Keratinocyte (primary cell): Measurements from ENCODE around the gene CALHM1. TPM values are rescaled to one million over a fixed set of nuclear protein-coding genes. Genes with fewer than 3 reads are reported as not detected.

Experiments used
- DNase-seq: peaks from one replicate; pipeline ENCODE4 v3.0.0-alpha.2; 2011; ENCODE audit warnings: low read depth, missing footprints, low spot score
- FAIRE-seq: peaks from 2 replicates; lab custom pipeline; 2011; peaks lifted over from hg19 to GRCh38; lab: Jason Lieb, UNC
- H2AFZ ChIP-seq: 2 replicates; pipeline ENCODE4 v1.6.0; 2012; ENCODE audit warnings: low read length, control low read depth, inconsistent platforms; ENCODE audit not compliant: control insufficient read depth
- H3K27ac ChIP-seq: 2 replicates; pipeline ENCODE4 v1.5.1; 2011; ENCODE audit warnings: low read length; ENCODE audit not compliant: control insufficient read depth, insufficient read depth
- H3K27me3 ChIP-seq: 3 replicates; pipeline ENCODE4 v1.6.0; 2011; ENCODE audit warnings: low read length; ENCODE audit not compliant: control insufficient read depth, insufficient read depth; ENCODE audit errors: extremely low read depth
- H3K36me3 ChIP-seq, 2 experiments: 2 replicates in 1 of 2; 3 replicates in 1 of 2; pipeline ENCODE4 v1.5.1; 2011; ENCODE audit warnings: low read length in 2 of 2, mild to moderate bottlenecking in 1 of 2; ENCODE audit not compliant: control insufficient read depth in 2 of 2, insufficient read depth in 2 of 2; ENCODE audit errors: extremely low read depth in 1 of 2
- H3K4me1 ChIP-seq: 3 replicates; pipeline ENCODE4 v1.5.1; 2011; ENCODE audit warnings: low read length; ENCODE audit not compliant: control insufficient read depth, insufficient read depth; ENCODE audit errors: extremely low read depth
- H3K4me2 ChIP-seq: 3 replicates; pipeline ENCODE4 v1.6.0; 2011; ENCODE audit warnings: low read depth, low read length; ENCODE audit not compliant: control insufficient read depth, insufficient read depth; ENCODE audit errors: extremely low read depth
- H3K4me3 ChIP-seq, 3 experiments: fragments of 200-600 bp in 1 of 3; sonication (generic) in 1 of 3; 2 replicates in 2 of 3; 3 replicates in 1 of 3; pipeline ENCODE4 v1.5.1; 2011 to 2016; ENCODE audit warnings: low read length in 3 of 3, mild to moderate bottlenecking in 3 of 3, control low read depth in 2 of 3, inconsistent platforms in 1 of 3, low read depth in 1 of 3, mixed read lengths in 1 of 3, mixed run types in 1 of 3, moderate library complexity in 1 of 3; ENCODE audit not compliant: control insufficient read depth in 2 of 3, insufficient read depth in 2 of 3; ENCODE audit errors: extremely low read depth in 1 of 3
- H3K79me2 ChIP-seq: 2 replicates; pipeline ENCODE4 v1.6.0; 2012; ENCODE audit warnings: low read length; ENCODE audit not compliant: control insufficient read depth, insufficient read depth
- H3K9ac ChIP-seq: 3 replicates; pipeline ENCODE4 v1.6.0; 2011; ENCODE audit warnings: low read length; ENCODE audit not compliant: control insufficient read depth, insufficient read depth; ENCODE audit errors: extremely low read depth
- H3K9me1 ChIP-seq: 3 replicates; pipeline ENCODE4 v1.6.0; 2011; ENCODE audit warnings: low read length; ENCODE audit not compliant: control insufficient read depth, insufficient read depth; ENCODE audit errors: extremely low read depth
- H3K9me3 ChIP-seq: 2 replicates; pipeline ENCODE4 v1.5.1; 2012; ENCODE audit warnings: low read depth, low read length; ENCODE audit not compliant: control insufficient read depth
- H4K20me1 ChIP-seq: 3 replicates; pipeline ENCODE4 v1.6.0; 2011; ENCODE audit warnings: low read length; ENCODE audit not compliant: control insufficient read depth, insufficient read depth; ENCODE audit errors: extremely low read depth
- CTCF ChIP-seq, 3 experiments: IDR thresholded peaks in 1 of 3; conservative IDR thresholded peaks in 1 of 3; optimal IDR thresholded peaks in 1 of 3; 2 replicates in 2 of 3; 3 replicates in 1 of 3; pipeline versions ENCODE3 to v1.5.1; 2011; ENCODE audit warnings: low read length in 3 of 3, mild to moderate bottlenecking in 3 of 3, moderate library complexity in 2 of 3, control low read depth in 1 of 3, inconsistent platforms in 1 of 3; ENCODE audit not compliant: insufficient read depth in 2 of 3; ENCODE audit errors: extremely low read depth in 1 of 3
- EZH2 ChIP-seq: IDR thresholded peaks from one replicate; pipeline ENCODE4 v1.6.1; 2012; ENCODE audit warnings: inconsistent platforms, mild to moderate bottlenecking, low read length, moderate library complexity
- dilution Hi-C: fragments of 300-500 bp; cut with MboI; formaldehyde crosslinking; loops from one replicate; pipeline ENCODE4 v1.7.0; 2020; ENCODE audit warnings: low sequenced_read_pairs; ENCODE audit not compliant: extremely low pct_ligation_motif_present
- polyA plus RNA-seq, 5 experiments: library from polyadenylated mRNA; depleted of rRNA in 3 of 5; stranded (reverse) in 3 of 5; stranded (forward) in 1 of 5; unstranded in 1 of 5; fragments of >200 nt; gene quantifications; 1 replicate in 1 of 5; 2 replicates in 3 of 5; 3 replicates in 1 of 5; pipeline versions ENCODE4 v1.2.1 to v1.2.3, GENCODE V29; 2011 to 2012; ENCODE audit warnings: missing spikeins in 2 of 5, low read depth in 1 of 5, low replicate concordance in 1 of 5

The CALHM1 gene
- polyA plus RNA-seq, 1 donor (not counting 4 experiments of a cell fraction or from before 2014, with no cell fraction given), result not detected

- H3K27me3 ChIP-seq, result peaks cover 9% of the 10 kb centered on the region
- H3K4me3 ChIP-seq, result no peak overlapping the region
- no peak overlapping the region for H3K9ac ChIP-seq
- no peak overlapping the region for H3K27ac ChIP-seq
- TF ChIP-seq EZH2 (no peak), CTCF (optimal IDR thresholded peaks at IDR 0.05 in 1 of 3, IDR thresholded peaks at IDR 0.05 in 1 of 3, conservative IDR thresholded peaks at IDR 0.05 in 1 of 3; ENCODE audit: extremely low read depth in 1 of 3, insufficient read depth in 2 of 3, low read length in 3 of 3) (no peak)
- H3K9me1 ChIP-seq, result no peaks in the 10 kb centered on the region
- H3K79me2 ChIP-seq, result no peaks in the 10 kb centered on the region
- no peak overlapping the region for H3K4me2 ChIP-seq
- no peak overlapping the region for H2AFZ ChIP-seq
- H3K9me3 ChIP-seq, result no peaks in the 10 kb centered on the region
- H4K20me1 ChIP-seq, result no peaks in the 10 kb centered on the region
- FAIRE-seq (no peak), DNase-seq (no peak)
- dilution Hi-C loops, result no loop called here
- H3K4me1 ChIP-seq, result no peaks in the 10 kb centered on the region
- H3K36me3 ChIP-seq, result no peaks in the 10 kb centered on the region
Observed at GRCh38 chr10:103463499-103463898, 4.8 kb upstream of the CALHM1 start.

- H3K9me1 ChIP-seq, result no peaks in the 10 kb centered on the region
- TF ChIP-seq CTCF (optimal IDR thresholded peaks at IDR 0.05 in 1 of 3, IDR thresholded peaks at IDR 0.05 in 1 of 3, conservative IDR thresholded peaks at IDR 0.05 in 1 of 3; ENCODE audit: extremely low read depth in 1 of 3, insufficient read depth in 2 of 3, low read length in 3 of 3), result no peak
- no peak for TF ChIP-seq EZH2
- no peak overlapping the region for H2AFZ ChIP-seq
- H3K27me3 ChIP-seq, result peaks cover 5% of the 10 kb centered on the region
- no peak overlapping the region for H3K4me2 ChIP-seq
- H3K9ac ChIP-seq, result no peak overlapping the region
- H3K27ac ChIP-seq, result no peak overlapping the region
- H3K79me2 ChIP-seq, result no peaks in the 10 kb centered on the region
- no peaks in the 10 kb centered on the region for H4K20me1 ChIP-seq
- dilution Hi-C loops, result no loop called here
- H3K36me3 ChIP-seq, result no peaks in the 10 kb centered on the region
- DNase-seq, result no peak
- no peaks in the 10 kb centered on the region for H3K4me1 ChIP-seq
- FAIRE-seq, result no peak
- H3K9me3 ChIP-seq, result no peaks in the 10 kb centered on the region
- H3K4me3 ChIP-seq, result no peak overlapping the region
Observed at GRCh38 chr10:103459615-103460014, 915 bp upstream of the CALHM1 start.
